ENCODE measurements around the gene GPAT2. TPM values are rescaled to one million over a fixed set of nuclear protein-coding genes. Genes with fewer than 3 reads are reported as not detected.

GPAT2 gene
- total RNA-seq, 2 donors from 2014 or later: 2.7 to 28.2 TPM

Other genes with a start within 250 kb of the GPAT2 start
- 10 to 100 TPM; 67.1 to 74.0 TPM for gene ANKRD36C, start 43.1 kb downstream of the GPAT2 start, total RNA-seq
- 1 to 10 TPM in 1 of 2 donors, under 1 TPM in 1; 0.09 to 1.3 TPM for gene ADRA2B, start 81.7 kb upstream of the GPAT2 start, total RNA-seq
- gene ASTL, start 103.6 kb upstream of the GPAT2 start, total RNA-seq: 1 to 10 TPM in 1 of 2 donors, under 1 TPM in 1; 0.93 to 6.9 TPM
- gene DUSP2, start 110.5 kb upstream of the GPAT2 start, total RNA-seq: 100 to 1,000 TPM in 1 of 2 donors, 10 to 100 TPM in 1; 82.0 to 379 TPM
- gene STARD7, start 173.9 kb upstream of the GPAT2 start, total RNA-seq: 100 to 1,000 TPM; 140 to 190 TPM
- gene TMEM127, start 231.1 kb upstream of the GPAT2 start, total RNA-seq: 10 to 100 TPM; 23.8 to 25.4 TPM
- gene CIAO1, start 231.3 kb upstream of the GPAT2 start, total RNA-seq: 10 to 100 TPM; 71.4 to 81.3 TPM

All from activated T-helper 17 cell treated with anti-CD3 and anti-CD28 coated beads, Interleukin-2, amount 50 U/mL, for 72 hours (primary cell).